Measurements from ENCODE around the gene MS4A15. TPM values are rescaled to one million over a fixed set of nuclear protein-coding genes. Genes with fewer than 3 reads are reported as not detected.

MS4A15 gene
- total RNA-seq, 4 donors from 2014 or later = not detected

GRCh38 chr11:60783911-60784310 lies 27.2 kb downstream of the MS4A15 start:
- DNase-seq = no peak
- H3K4me1 ChIP-seq = peaks cover 0 to 4% of the 10 kb centered on the region in 2 donors
- intact Hi-C loops (cut with DNase I) = no loop called here

DNA sequence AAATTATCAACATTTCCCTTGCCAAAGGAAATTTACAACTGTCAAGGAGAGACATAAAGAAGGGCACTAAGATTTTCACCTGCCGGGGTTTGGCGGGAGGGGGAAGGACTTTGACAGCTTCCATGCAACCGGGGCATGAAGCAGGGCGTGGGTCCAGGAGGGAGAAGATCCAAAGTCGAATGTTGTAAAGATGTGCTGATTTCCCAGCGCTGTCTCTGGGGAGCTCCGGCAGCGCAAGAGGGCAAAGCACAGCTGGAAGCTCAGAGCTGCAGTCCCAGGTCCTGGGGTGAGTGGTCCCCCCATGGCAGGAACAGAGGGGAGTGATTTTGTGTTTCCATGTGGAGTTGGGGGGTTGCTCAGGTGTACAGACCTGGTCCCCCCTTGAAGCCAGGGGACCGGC lies 28.5 kb downstream of the MS4A15 start, which contains the start of gene MS4A10:
TSS of gene MS4A10 (plus strand) at position 198 of the 400 bp plus-strand sequence. CDS start 5,003 bp downstream, outside the sequence.
- no peak within 1 kb of the TSS for H3K27ac ChIP-seq
- no peaks in the 10 kb centered on the region for H3K9me3 ChIP-seq
- TF ChIP-seq POLR2A (IDR thresholded peaks at IDR 0.05) (no peak), CTCF (IDR thresholded peaks at IDR 0.05) (no peak)
- intact Hi-C loops (cut with DNase I) = no loop called here
- no peak within 1 kb of the TSS for H3K4me3 ChIP-seq (replicated peaks in 1 of 3)
- 62 to 71% methylated on average over 7 to 8 of the region's 9 CpGs for WGBS, 2 donors
- H3K4me1 ChIP-seq = peaks cover 0 to 4% of the 10 kb centered on the region in 2 donors
- no peaks in the 10 kb centered on the region for H3K27me3 ChIP-seq
- H3K36me3 ChIP-seq = no peaks in the 10 kb centered on the region
- DNase-seq = no peak

More at GRCh38 chr11:60783911-60784310, 27.2 kb downstream of the MS4A15 start:
- Histone ChIP-seq H3K4me3 (replicated peaks in 1 of 3) (no peak overlapping the region), H3K27ac (no peak overlapping the region), H3K36me3 (no peaks in the 10 kb centered on the region), H3K9me3 (no peaks in the 10 kb centered on the region), H3K27me3 (no peaks in the 10 kb centered on the region)
- TF ChIP-seq POLR2A (IDR thresholded peaks at IDR 0.05) = no peak
- no peak for TF ChIP-seq CTCF (IDR thresholded peaks at IDR 0.05)
- WGBS, 2 donors = 90 to 93% methylated on average over 7 of the region's 7 CpGs

DNA sequence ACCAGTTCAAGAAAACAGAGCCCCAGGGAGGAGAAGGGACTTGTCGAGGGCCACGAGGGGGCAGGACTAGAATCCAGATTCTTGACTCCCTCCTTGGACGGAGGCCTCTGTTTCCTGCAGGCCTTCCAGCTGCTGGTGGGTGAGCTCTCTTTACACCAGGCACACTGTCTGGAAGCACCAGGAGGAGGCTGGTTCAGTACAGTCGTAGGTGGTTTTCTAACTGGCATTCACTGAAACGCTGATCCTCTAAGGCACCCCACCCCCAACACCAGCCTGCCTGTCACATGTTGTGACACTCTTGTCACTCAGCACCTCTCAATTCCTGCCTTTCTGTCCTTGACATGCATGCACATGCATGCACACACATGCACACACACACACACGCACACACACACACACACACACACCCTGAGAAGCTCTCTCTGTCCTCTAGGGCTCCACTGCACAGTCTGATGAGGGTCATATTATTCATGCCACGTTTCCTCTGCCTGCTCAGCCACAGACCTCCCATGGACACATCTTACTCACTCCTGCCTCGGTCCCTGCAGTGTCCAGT lies 29.2 kb downstream of the MS4A15 start:
- H3K27me3 ChIP-seq = no peaks in the 10 kb centered on the region
- H3K4me3 ChIP-seq (replicated peaks in 1 of 3) = no peak overlapping the region
- no peak overlapping the region for H3K27ac ChIP-seq
- no peaks in the 10 kb centered on the region for H3K36me3 ChIP-seq
- 66 to 72% methylated on average over 7 to 8 of the region's 8 CpGs for WGBS, 2 donors
- no peak for DNase-seq
- no peak for TF ChIP-seq CTCF (IDR thresholded peaks at IDR 0.05)
- intact Hi-C loops (cut with DNase I) = no loop called here
- peaks cover 0 to 4% of the 10 kb centered on the region in 2 donors for H3K4me1 ChIP-seq
- no peaks in the 10 kb centered on the region for H3K9me3 ChIP-seq

DNA sequence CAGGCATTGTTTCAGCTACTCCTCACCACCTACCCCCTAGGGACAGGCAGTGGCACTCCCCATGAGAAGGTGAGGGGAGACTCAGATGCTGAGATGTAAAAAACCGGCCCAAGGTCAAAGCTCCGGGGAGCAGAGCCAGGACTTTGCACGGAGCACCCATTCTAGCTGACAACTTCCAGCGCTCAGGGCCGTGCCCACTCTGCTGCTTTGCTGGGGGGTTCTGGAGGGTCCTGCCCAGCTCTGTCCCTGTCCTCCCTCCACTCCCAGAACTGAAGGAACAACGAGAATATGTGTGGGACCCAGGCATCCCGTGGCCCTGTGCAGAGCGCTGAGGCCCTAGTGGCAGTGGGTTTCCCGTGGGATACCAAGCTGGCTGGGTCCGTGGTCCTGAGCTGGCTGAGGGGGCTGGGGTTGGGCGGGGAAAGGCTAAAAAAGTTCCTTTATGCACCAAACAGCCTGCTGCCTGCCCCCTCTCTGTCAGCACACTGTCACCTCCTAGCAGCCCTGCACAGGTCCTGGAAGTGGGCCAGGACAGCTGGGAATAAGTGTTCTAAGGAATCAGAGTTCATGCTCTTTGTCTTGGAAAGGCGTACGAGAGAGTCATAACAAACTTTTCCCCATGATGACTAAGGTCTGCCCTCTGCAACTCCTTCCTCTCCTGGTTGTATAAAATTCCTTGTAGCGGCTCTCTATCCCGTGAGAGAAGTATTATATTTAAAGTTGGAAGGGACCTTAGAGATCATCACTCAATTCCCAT lies 30.3 kb downstream of the MS4A15 start:
- 44 to 62% methylated on average over 10 of the region's 15 CpGs for WGBS, 2 donors
- H3K27ac ChIP-seq = no peak overlapping the region
- H3K4me3 ChIP-seq (replicated peaks in 1 of 3) = no peak overlapping the region
- H3K9me3 ChIP-seq = no peaks in the 10 kb centered on the region
- peak; percentile 48 to 68 for DNase-seq
- intact Hi-C loops (cut with DNase I) = no loop called here
- no peaks in the 10 kb centered on the region for H3K36me3 ChIP-seq
- no peaks in the 10 kb centered on the region for H3K27me3 ChIP-seq
- H3K4me1 ChIP-seq = peaks cover 0 to 4% of the 10 kb centered on the region in 2 donors
- TF ChIP-seq CTCF (IDR thresholded peaks at IDR 0.05) (no peak), POLR2A (IDR thresholded peaks at IDR 0.05) (no peak)
